AG10803 (cell line): ENCODE data around the gene STIM1.

Source experiments
- DNase-seq: peaks from one replicate; pipeline ENCODE4 v3.0.0; 2010; ENCODE audit warnings: low read depth
- H3K4me3 ChIP-seq: 2 replicates; pipeline ENCODE4 v1.5.1; 2011; ENCODE audit warnings: mild to moderate bottlenecking, low read length, control low read depth
- TF ChIP-seq, protein P1 (sequence below): conservative IDR thresholded peaks from 2 replicates; pipeline ENCODE4 v1.5.1; 2011; ENCODE audit warnings: mild to moderate bottlenecking, low read length, control low read depth, inconsistent platforms

STIM1 gene

DNA sequence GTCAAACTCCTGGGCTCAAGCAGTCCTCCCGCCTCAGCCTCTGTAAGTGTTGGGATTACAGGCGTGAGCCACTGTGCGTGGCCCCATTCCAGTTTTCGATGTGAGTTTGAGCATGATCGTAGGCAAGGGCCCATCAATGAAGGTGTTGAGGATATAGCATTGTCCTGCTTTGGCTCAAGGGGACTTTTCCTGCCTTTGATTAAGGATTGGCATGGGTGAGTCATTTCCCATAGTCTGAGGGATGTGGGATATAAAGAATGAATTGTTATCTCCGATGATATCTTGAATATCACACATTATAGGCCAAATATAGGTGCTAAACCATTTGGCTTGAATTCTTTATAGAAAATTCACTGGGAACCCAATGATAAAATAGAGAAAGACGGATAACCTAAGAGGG, 30.4 kb downstream of the STIM1 start:
- DNase-seq = no peak
- TF ChIP-seq, protein P1, sequence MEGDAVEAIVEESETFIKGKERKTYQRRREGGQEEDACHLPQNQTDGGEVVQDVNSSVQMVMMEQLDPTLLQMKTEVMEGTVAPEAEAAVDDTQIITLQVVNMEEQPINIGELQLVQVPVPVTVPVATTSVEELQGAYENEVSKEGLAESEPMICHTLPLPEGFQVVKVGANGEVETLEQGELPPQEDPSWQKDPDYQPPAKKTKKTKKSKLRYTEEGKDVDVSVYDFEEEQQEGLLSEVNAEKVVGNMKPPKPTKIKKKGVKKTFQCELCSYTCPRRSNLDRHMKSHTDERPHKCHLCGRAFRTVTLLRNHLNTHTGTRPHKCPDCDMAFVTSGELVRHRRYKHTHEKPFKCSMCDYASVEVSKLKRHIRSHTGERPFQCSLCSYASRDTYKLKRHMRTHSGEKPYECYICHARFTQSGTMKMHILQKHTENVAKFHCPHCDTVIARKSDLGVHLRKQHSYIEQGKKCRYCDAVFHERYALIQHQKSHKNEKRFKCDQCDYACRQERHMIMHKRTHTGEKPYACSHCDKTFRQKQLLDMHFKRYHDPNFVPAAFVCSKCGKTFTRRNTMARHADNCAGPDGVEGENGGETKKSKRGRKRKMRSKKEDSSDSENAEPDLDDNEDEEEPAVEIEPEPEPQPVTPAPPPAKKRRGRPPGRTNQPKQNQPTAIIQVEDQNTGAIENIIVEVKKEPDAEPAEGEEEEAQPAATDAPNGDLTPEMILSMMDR = no peak
- H3K4me3 ChIP-seq = no peak overlapping the region

DNA sequence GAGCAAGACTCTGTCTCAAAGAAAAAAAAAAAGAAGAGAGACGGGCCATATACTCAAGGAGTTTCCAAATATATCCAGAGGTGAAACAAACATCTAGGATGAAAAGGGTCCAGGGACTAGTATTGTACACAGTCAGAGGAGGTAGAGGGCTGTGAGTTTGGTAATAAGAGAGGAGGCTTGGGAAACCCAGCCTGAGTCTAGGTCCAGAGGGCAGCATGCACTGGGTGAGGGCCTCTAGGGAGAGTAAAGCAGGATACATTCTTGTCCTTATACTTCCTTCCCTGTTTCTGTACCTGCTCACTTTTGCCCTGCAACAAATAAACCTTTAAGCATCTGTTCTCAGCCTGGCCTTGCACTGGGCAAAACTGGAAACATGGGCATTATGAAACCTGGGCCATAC, 31.5 kb downstream of the STIM1 start:
- no peak overlapping the region for H3K4me3 ChIP-seq
- TF ChIP-seq, protein P1 = no peak
- no peak for DNase-seq

DNA sequence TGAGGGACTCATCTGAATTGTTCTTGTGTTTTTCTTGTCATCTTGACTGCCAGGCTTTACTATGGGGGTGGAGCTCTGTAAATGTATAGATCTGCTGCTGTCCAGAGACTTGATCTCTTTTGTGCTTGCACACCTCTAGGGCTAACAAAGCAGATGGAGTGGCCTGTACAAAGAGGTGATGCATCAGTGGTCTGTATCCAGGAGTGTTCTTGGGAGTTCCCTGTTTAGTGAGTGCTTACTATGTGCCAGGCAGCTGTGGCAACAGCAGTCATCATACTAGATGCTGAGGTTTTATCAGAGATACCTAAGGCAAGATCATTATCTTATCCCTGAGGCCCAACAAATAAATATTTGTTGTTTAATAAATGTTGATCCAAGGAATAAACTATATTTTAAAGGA, 33.4 kb downstream of the STIM1 start:
- TF ChIP-seq, protein P1 = no peak
- DNase-seq = no peak
- no peak overlapping the region for H3K4me3 ChIP-seq

DNA sequence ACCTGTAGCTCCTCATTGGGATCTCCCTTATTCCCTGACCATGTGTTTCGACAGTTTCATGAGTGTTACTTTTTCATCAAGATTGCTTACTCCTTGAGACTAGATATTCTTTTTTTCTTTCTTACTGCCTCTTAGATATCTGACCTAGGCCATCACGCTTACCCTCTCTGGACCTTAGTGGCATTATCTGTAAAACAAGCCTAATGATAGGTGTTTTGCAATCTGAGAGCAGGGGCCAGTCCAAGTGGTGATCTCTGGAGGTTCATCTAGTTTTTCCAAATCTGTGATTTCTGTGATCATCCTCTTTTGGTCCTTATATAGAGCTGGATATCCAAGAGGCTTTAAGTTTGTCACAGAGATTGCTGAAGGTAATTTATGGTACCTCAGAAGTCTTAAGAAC, 34.5 kb downstream of the STIM1 start:
- no peak for DNase-seq
- TF ChIP-seq, protein P1 = no peak
- H3K4me3 ChIP-seq = no peak overlapping the region

DNA sequence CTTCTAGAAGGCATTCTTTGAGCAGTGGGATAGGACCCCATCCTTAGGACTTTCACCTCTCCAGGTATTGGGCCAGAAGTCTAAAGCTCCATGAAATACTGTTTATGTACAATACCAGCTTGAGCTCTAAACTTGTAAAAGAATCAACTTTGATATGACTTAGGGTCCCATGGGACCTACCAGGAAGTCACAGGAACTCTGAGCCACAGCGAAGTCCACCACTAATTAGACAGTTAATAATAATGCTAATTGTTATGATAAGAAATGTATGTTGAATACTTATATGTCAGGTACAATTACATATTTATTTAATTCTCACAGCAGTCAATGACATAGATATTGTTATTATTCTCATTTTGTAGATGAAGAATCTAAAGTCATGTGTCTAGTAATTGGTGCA, 35.3 kb downstream of the STIM1 start:
- no peak overlapping the region for H3K4me3 ChIP-seq
- TF ChIP-seq, protein P1 = no peak
- DNase-seq = no peak

DNA sequence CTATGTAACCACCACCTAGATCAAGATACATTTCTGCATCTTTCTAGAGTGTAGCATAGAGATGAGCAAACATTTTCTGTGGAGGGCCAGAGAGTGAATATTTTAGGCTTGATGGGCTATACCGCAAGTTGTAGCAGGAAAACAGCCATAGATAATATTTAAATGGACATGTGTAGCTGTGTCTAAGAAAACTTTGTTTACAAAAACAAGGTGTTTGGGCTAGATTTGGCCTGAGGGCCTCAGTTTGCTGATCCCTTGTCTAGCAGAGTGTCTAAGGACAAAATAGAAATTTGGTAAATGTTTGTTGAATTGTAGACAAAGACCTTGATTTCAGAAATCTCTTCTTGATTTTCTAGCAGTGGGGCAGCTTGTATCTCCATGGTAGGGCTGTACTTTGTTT, 36.3 kb downstream of the STIM1 start:
- H3K4me3 ChIP-seq = no peak overlapping the region
- TF ChIP-seq, protein P1 = no peak
- no peak for DNase-seq

DNA sequence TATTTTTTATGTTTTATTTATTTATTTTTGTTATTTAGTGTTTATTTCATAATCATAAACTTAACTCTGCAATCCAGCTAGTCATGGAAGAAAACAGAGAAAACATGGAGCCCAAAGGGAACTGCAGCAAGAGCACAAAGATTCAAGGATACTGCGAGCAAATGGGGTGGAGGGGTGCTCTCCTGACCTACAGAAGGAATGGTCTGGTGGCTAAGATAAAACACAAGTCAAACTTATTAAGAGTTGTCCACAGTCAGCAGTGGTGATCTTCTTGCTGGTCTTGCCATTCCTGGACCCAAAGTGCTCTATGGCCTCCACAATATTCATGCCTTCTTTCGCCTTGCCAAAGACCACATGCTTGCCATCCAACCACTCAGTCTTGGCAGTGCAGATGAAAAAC, 36.7 kb downstream of the STIM1 start:
- DNase-seq = no peak
- TF ChIP-seq, protein P1 = no peak
- no peak overlapping the region for H3K4me3 ChIP-seq
